HG03558 (cell line): ENCODE results near the gene MUC6.

Experiments
- ATAC-seq: cut with Tn5 transposase; IDR thresholded peaks from one replicate; pipeline ENCODE4 v1.9.1; 2021; ENCODE audit warnings: moderate number of reproducible peaks; ENCODE audit not compliant: unreplicated experiment; ENCODE audit errors: extremely low read depth

The MUC6 gene

DNA sequence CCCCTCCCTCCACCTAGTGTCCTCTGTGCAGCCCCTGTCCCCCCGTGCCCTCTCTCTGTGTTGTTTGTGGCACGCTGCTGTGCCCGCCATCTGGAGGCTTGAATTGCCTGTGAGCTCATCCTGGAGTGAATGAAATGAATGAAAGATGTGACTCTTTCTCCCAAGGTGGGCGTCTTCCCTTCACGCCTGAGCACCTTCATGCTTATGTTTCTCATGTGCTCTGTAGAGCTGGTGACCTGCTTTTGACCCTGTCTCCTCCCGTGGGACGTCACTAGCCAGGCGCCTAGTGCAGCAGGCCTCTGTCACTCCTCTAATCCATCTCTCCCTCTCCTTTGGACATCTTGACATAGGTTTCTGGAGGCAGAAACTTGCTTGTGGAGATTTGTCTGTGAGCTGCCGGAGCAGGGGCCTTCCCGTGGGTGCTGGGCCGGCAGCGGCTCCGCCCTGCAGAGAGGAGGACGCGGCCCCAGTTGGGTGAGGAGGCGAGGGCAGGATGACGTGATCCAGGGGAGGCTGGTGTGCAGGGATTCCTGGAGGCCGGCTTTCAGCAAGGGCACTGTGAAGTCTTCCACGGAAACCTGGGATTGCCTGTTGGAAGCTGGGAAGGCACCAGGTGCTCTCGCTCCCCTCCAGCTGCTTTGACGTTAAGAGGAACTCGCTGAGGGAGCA lies 40.6 kb downstream of the MUC6 start:
- no peak for ATAC-seq

DNA sequence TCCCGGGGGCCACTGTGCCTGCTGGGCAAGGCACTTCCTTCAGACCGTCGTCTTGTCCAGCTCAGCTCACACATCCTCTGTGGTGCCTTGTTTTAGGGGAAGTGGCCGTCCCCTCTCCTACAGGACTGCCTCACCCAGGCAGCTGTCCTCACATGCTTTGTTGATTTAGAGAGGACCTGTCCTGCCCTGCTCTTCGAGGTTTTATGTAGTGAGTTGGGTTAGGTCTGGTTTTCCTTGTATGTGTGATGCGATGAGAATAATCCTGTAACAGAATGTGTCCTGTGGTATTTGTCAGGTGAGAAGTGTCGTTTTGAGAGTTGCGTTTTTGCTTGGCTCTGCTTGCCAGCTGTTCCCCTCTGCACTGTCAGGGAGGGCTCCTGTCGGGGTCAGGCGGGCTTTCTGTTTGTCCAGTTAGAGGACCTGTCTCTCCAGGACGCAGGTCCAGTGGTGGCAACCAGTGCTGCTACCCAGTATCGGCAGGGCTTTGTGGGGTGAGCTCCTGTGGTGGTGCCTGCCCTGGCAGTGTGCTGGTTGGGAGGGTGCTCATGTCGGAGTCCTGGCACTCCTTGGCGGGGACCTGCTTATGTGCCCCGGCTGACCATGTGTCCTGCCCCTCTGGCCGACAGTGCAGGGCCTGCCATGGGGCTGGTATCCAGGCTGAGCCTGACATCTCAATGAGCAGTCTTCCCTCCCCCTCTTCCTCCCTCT lies 41.3 kb downstream of the MUC6 start:
- ATAC-seq = no peak

- ATAC-seq = no peak
Measured at GRCh38 chr11:993632-994167, 42.8 kb downstream of the MUC6 start.

- no peak for ATAC-seq
Measured at GRCh38 chr11:992577-992976, 43.9 kb downstream of the MUC6 start.

DNA sequence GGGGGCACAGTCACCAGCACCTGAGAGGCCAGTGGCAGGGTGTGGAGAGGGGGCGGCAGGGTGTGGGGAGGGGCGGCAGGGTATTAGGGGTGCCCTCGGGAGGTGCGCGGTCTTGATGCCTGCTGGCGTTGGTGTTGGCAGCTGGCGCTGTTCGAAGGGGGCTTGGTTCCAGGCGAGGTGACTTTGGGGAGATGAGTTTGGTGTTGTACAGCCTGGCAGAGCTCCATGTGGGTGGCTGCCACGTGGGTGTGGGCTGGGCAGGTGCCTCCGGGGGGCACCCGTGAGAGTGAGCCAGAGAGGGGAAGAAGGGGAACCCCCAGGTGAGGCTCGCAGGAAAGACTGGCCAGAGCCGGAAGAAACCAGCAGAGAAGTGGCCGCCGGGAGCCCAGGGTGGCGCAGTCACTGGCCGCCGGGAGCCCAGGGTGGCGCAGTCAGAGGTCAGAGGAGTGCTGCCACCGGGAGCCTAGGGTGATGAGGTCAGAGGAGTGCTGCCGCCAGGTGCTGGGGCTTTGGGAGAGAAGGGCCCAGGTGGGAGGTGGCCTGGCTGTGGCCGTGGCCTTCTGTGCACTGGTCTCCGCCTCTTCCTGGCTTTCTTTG lies 44.7 kb downstream of the MUC6 start:
- no peak for ATAC-seq

GRCh38 chr11:991034-991433 lies 45.5 kb downstream of the MUC6 start:
- no peak for ATAC-seq

DNA sequence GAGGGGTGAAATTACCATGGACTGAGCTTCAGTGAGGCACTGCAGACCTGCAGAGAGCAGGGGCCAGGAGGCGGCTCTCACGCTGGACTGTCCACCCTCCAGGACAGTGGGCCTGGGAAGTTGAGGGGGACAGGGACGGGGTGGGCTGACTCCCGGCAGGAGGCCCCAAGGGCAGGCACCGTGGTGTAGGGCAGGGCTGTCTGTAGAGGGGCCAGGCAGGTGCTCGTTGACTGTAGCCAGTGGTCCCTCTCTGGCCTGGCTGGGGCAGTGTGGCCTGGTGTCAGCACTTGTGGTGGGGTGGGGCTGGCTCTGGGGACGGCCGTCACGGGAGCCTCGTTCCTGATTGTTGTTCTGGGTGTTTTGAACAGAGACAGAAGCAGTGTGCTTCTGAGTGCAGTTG lies 46.4 kb downstream of the MUC6 start:
- ATAC-seq = no peak

DNA sequence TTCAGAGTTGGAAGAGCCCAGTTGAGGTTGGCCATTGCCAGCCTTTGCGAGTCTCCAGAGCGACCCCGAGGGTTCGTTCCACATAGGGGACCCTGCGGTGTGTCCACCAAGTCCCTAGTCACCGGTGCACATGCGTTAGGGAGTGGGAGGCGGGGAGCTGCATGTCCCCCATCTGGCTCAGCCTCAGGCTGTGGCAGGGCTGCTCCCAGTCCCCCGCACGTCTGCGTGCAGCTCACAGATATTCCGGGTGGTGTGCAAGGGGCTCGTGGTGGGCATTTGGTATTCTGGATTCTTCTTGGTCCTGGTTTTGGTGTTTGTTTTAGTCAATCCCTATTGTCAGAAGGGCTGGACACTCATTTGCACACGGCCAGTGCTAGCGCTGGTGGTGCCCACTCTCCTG lies 48.8 kb downstream of the MUC6 start:
- no peak for ATAC-seq

DNA sequence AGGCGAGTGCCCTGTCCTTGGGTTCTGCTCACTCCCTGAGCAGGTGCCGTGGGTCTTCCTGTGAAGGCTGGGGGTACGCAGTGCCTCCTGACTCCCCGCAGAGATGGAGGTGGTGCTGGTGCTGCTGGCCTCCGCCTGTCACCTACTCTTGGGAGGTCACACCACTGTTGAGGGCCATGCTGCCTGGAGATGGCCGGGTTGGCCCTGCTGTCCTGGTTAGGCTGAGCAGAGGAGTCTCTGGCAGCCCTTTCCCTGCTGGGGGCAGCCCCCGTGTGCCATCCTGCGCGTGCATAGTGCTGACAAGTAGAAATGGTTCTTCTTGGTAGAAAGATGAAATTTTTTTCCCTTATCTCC lies 49.6 kb downstream of the MUC6 start:
- ATAC-seq = no peak

GRCh38 chr11:986270-986951 lies 50.1 kb downstream of the MUC6 start:
- ATAC-seq = no peak

- ATAC-seq = no peak
Measured at GRCh38 chr11:985848-986247, 50.7 kb downstream of the MUC6 start.

DNA sequence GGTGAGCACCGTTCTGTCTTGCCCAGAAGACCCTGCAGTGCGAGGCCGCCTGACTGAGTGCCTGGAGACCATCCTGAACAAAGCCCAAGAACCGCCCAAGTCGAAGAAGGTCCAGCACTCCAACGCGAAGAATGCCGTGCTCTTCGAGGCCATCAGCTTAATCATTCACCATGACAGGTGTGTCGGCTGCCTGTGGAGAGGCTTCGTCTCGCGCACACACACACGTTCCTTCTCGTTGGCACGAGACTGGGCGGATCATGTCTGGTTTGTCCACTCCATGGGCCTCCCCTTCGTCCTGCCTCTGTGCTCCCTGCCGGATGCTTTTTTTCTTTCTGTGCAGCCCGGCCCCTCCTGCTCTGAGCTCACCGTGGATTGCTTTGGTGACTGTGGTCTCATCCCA lies 51.1 kb downstream of the MUC6 start:
- no peak for ATAC-seq

GRCh38 chr11:984546-984945 lies 52.0 kb downstream of the MUC6 start:
- no peak for ATAC-seq

- no peak for ATAC-seq
Measured at GRCh38 chr11:981764-982163, 54.8 kb downstream of the MUC6 start.

DNA sequence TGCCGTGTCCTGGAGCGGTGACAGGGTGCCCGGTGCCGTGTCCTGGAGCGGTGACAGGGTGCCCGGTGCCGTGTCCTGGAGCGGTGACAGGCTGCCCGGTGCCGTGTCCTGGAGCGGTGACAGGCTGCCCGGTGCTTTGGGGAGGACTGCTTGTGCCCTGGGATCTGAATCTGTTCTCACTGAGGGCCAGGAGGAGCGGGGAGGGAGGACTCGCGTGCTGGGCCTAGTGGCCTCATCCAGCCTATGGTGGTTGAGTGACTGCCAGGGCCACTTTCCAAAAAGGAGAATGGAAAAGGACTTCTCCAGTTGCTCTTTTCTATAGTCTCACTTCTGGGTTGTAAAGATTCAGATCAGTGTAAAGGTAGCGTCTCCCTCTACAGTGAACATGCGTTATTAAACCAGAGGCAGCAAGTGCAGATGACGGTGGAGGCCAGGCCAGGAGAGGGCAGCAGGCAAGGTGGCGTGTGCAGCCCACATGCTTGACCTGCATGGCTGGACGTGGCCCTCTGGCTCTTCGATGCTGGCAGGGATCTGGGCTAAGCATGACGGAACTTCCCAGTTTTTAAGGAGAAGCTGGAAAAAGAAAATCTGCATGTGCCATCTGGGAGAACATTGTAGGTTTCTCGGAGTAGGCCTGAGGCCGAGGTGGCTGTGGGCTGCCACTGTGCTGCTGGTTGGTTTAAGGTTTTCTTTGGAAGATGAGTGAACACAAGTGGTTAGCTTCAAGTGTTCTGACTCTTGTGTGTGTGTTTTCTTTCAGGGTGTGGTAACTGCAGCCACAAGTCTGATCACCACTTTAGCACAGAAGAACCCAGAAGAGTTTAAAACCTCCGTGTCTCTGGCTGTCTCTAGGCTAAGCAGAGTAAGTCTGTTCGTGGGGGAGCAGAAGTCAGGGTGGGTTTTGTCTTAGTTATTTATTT lies 55.8 kb downstream of the MUC6 start:
- ATAC-seq = no peak

DNA sequence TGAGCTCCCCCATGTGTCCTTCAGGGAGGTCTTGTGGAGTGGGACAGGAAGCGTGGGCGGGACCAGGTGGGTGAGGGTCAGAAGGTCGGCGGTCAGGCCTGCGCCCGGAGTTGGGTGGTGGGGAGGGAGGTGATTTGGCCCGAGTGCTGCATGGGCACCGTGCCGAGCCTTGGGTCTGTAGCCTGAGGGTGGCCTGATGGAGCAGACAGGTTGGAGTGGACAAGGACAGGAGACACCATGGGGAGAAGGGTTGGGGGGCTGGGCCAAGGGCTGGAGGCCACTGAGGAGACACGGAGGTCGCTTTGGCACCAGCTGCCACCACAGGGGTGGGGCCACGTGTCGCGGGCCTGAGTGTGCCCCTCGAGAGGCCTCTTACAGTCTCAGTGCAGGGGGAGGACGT lies 57.7 kb downstream of the MUC6 start:
- ATAC-seq = no peak

DNA sequence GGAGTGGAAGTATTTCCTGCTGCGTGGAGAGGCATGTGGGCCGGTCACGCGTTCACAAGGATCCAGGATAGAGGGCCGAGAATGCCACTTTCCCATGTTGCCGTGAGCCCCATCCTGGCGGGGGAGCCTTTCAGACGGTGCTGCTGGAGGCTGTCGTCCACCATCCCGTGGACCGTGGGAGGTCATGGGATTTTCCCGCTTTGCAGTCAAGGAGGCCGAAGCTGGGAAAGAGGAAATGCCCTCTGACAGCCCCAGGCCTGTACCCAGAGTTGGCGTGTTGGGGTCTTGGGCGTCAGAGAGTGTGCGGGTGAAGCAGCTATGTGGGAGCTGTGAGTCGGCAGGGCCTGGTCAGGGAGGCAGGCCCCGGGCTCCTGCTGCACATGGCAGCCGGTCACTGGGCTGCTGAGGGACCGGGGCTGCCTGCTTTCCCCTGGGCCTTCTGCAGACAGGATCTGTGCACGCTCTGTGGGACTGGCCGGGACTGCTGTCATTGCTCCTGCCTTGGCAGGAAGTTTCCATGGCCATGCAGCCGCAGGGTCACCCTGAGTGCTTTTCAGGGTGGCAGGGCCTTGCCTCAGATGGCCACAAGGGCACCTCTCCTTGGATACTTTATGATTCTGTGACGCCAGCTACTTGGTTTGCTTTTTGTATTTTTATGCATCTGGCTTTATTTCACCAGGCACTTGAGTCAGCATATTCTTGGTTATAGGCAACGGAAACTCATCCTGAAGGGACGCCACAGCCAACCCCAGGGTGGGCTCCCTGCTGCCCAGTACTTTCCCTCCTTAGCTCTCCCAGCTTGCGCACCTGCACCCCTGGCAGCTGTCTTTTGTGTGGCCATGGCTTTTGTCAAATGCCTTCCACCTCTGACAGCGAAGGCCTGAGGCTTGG lies 58.4 kb downstream of the MUC6 start:
- ATAC-seq = no peak

DNA sequence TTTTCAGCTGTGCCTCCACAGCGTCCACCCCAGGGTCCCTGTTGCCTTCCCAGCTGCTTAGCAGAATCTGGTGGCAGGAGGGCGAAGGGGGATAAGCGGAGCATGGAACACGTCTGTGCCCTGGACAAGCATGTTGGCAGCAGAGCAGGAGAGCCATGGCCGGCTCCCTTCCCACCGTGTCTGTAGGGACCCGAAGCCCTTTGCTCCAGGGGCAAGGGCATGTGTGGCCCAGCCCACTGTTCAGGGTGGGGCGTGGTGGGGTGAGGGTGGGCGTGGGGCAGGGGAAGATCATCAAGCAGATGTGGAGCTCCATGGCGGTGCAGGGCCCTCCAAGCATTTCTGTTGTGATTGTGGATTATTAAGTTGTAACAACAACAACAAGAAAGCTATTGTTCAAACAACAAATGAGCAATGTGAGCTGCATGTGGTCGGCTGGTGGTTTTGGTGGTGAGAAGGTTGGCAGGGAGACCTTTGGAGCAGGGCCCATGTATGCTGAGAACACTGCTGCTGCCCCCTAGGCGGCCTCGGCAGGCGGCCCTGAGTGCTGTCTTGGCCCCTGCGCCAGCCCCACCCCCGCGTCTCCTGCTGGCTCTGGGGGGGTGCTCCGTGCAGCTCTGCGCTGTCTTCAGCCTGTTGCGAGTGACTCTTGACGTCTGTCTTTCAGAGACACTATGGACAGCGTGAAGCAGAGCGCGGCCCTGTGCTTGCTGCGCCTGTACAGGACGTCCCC lies 59.9 kb downstream of the MUC6 start:
- no peak for ATAC-seq
